ENCODE results near the gene TEX13B. TPM values are rescaled to one million over a fixed set of nuclear protein-coding genes. Genes with fewer than 3 reads are reported as not detected.

Gene TEX13B
- total RNA-seq, 1 experiment from 2014 or later = 0.42 TPM

DNA sequence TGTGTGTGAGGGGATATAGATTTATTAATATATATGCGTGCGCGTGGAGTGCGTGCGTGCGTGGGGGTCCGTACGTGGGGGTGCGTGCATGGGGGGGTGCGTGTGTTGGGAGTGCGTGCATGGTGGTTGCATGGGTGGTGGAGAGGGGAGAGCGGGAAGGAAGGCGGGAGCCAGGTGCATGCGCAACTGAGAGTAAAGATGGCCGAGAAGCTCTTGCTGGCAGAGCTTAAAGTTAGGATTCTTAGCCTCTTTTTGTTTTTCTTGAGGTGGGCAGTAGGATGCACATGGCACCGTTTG lies 45.8 kb downstream of the TEX13B start:
- Mint-ChIP-seq H3K36me3 (ENCODE audit: insufficient read depth in 1 of 3, low read depth in 3 of 3) (peaks cover 0 to 16% (median 8%) of the 10 kb centered on the region in 3 experiments; a peak in 4 of 7 replicates), H3K4me3 (peak overlapping the region in 1 of 2 experiments; percentile 84; a peak in 2 of 5 replicates), H3K27me3 (ENCODE audit: low read depth) (peaks cover 3% of the 10 kb centered on the region), H3K4me1 (peaks cover 5 to 15% of the 10 kb centered on the region in 2 experiments; a peak in 3 of 4 replicates), H3K27ac (no peak overlapping the region), H3K9me3 (peaks cover 0 to 32% of the 10 kb centered on the region in 2 experiments; a peak in 2 of 5 replicates)
- H2BK15ac ChIP-seq (ENCODE audit: low read depth, low read length) = no peak overlapping the region
- no peak overlapping the region for H3K27ac ChIP-seq (ENCODE audit: insufficient read length, low read depth, low read length)
- H4K20me1 ChIP-seq (ENCODE audit: control insufficient read depth, insufficient read depth, insufficient read length) = no peaks in the 10 kb centered on the region
- H3K4me2 ChIP-seq (ENCODE audit: insufficient read depth, insufficient read length, low read length) = peak overlapping the region; percentile 66
- H3K79me2 ChIP-seq (ENCODE audit: insufficient read depth, low read length) = no peaks in the 10 kb centered on the region
- H2AK5ac ChIP-seq (ENCODE audit: insufficient read length, low read length) = no peak overlapping the region
- H3K18ac ChIP-seq (ENCODE audit: insufficient read length, low read depth, low read length) = no peak overlapping the region
- H4K91ac ChIP-seq (ENCODE audit: insufficient read length, low read depth, low read length) = no peak overlapping the region
- no peak for DNase-seq
- no peak overlapping the region for H3K23ac ChIP-seq (ENCODE audit: insufficient read length, low read depth, low read length)
- no peak overlapping the region for H3T11ph ChIP-seq (ENCODE audit: low read length)
- TF ChIP-seq, protein P1, sequence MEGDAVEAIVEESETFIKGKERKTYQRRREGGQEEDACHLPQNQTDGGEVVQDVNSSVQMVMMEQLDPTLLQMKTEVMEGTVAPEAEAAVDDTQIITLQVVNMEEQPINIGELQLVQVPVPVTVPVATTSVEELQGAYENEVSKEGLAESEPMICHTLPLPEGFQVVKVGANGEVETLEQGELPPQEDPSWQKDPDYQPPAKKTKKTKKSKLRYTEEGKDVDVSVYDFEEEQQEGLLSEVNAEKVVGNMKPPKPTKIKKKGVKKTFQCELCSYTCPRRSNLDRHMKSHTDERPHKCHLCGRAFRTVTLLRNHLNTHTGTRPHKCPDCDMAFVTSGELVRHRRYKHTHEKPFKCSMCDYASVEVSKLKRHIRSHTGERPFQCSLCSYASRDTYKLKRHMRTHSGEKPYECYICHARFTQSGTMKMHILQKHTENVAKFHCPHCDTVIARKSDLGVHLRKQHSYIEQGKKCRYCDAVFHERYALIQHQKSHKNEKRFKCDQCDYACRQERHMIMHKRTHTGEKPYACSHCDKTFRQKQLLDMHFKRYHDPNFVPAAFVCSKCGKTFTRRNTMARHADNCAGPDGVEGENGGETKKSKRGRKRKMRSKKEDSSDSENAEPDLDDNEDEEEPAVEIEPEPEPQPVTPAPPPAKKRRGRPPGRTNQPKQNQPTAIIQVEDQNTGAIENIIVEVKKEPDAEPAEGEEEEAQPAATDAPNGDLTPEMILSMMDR (conservative IDR thresholded peaks at IDR 0.05) = no peak
- no peak overlapping the region for H4K8ac ChIP-seq (replicated peaks; ENCODE audit: insufficient read length, low read depth, low read length)
- WGBS (ENCODE audit: extremely low coverage, insufficient read length, low lambda C conversion rate) = no CpG with 5 or more reads among the region's 16 CpGs
- no peak overlapping the region for H3K56ac ChIP-seq (ENCODE audit: insufficient read length, low read depth, low read length)
- no peaks in the 10 kb centered on the region; the same call in 1 of the 2 replicates for H3K4me1 ChIP-seq (ENCODE audit: insufficient read depth, low read length)
- no peak overlapping the region for H2BK12ac ChIP-seq (ENCODE audit: insufficient read length, low read depth, low read length)
- H2BK120ac ChIP-seq (ENCODE audit: low read depth, low read length, poor library complexity, severe bottlenecking) = no peak overlapping the region
- no peak overlapping the region for H3K14ac ChIP-seq (ENCODE audit: insufficient read depth, low read length)
- H3K9ac ChIP-seq (ENCODE audit: extremely low read depth, insufficient read length, low read length) = peak overlapping the region; percentile 5
- no peaks in the 10 kb centered on the region for H3K79me1 ChIP-seq (ENCODE audit: insufficient read depth, low read depth, low read length, poor library complexity, severe bottlenecking)
- H2BK20ac ChIP-seq (ENCODE audit: low read depth, low read length, poor library complexity, severe bottlenecking) = no peak overlapping the region
- no peaks in the 10 kb centered on the region for H3K27me3 ChIP-seq (ENCODE audit: insufficient read depth, low read length)
- H4K5ac ChIP-seq (ENCODE audit: insufficient read length, low read depth, low read length) = no peak overlapping the region
- no peaks in the 10 kb centered on the region for H3K9me3 ChIP-seq (ENCODE audit: control insufficient read depth, low read depth, low read length)
- H3K23me2 ChIP-seq (ENCODE audit: insufficient read length, low read depth, low read length, poor library complexity, severe bottlenecking) = no peaks in the 10 kb centered on the region
- H3K4ac ChIP-seq (ENCODE audit: low read depth, low read length) = no peak overlapping the region
- H2BK5ac ChIP-seq (ENCODE audit: insufficient read length, low read length) = no peak overlapping the region
- H2AFZ ChIP-seq (ENCODE audit: low read length) = no peak overlapping the region
